Kidney glomerular epithelial cell (primary cell): ENCODE data around the gene LEFTY2.
"Not testable (repeated sequence)": the region's sequence is repeated elsewhere in the genome, so short reads cannot be mapped to it uniquely, and the experiment has no call there.

ENCODE experiments used
- DNase-seq: peaks from one replicate; lab custom pipeline; 2025; lab: John Stamatoyannopoulos, UW

LEFTY2 gene

GRCh38 chr1:225941187-225941941 is at the start of gene LEFTY2:
LEFTY2 (minus strand) TSS chr1:225941220; CDS start chr1:225941140, 80 bp downstream.
- DNase-seq = no peak

GRCh38 chr1:225987491-225988316 is 46.7 kb upstream of the LEFTY2 start:
- DNase-seq = no peak

- DNase-seq = no peak
Observed at GRCh38 chr1:225981714-225982113, 40.7 kb upstream of the LEFTY2 start.

GRCh38 chr1:225980005-225980836 is 39.2 kb upstream of the LEFTY2 start:
- no peak for DNase-seq

- DNase-seq = no peak
Observed at GRCh38 chr1:225979421-225979820, 38.4 kb upstream of the LEFTY2 start.

GRCh38 chr1:225977937-225978748 is 37.1 kb upstream of the LEFTY2 start:
- no peak for DNase-seq

GRCh38 chr1:225975146-225975545 is 34.1 kb upstream of the LEFTY2 start:
- not testable (repeated sequence) for DNase-seq

- no peak for DNase-seq
Observed at GRCh38 chr1:225974454-225974853, 33.4 kb upstream of the LEFTY2 start.

- peak; percentile 27 for DNase-seq
Observed at GRCh38 chr1:225973158-225973557, 32.1 kb upstream of the LEFTY2 start.

GRCh38 chr1:225972344-225973152 is 31.5 kb upstream of the LEFTY2 start:
- DNase-seq = no peak

GRCh38 chr1:225970592-225971157 is 29.7 kb upstream of the LEFTY2 start:
- DNase-seq = not testable (repeated sequence)

GRCh38 chr1:225969751-225970150 is 28.7 kb upstream of the LEFTY2 start:
- not testable (repeated sequence) for DNase-seq

- no peak for DNase-seq
Observed at GRCh38 chr1:225965231-225965630, 24.2 kb upstream of the LEFTY2 start.

GRCh38 chr1:225963735-225964530 is 22.9 kb upstream of the LEFTY2 start:
- no peak for DNase-seq

- no peak for DNase-seq
Observed at GRCh38 chr1:225962440-225962975, 21.5 kb upstream of the LEFTY2 start.

GRCh38 chr1:225961659-225962439 is 20.8 kb upstream of the LEFTY2 start:
- DNase-seq = no peak

- no peak for DNase-seq
Observed at GRCh38 chr1:225958041-225958440, 17.0 kb upstream of the LEFTY2 start.

- no peak for DNase-seq
Observed at GRCh38 chr1:225954753-225955152, 13.7 kb upstream of the LEFTY2 start.
